NB4 (cell line): ENCODE results near the gene TLN1.

ENCODE experiments used
- POLR2A ChIP-seq: IDR thresholded peaks from 2 replicates; pipeline ENCODE4 v1.6.1; 2011; ENCODE audit warnings: mild to moderate bottlenecking; ENCODE audit not compliant: insufficient read length; ENCODE audit errors: extremely low read depth
- TF ChIP-seq, protein P1 (sequence below): IDR thresholded peaks from one replicate; pipeline ENCODE4 v1.5.1; 2012; ENCODE audit warnings: low read depth, low read length

DNA sequence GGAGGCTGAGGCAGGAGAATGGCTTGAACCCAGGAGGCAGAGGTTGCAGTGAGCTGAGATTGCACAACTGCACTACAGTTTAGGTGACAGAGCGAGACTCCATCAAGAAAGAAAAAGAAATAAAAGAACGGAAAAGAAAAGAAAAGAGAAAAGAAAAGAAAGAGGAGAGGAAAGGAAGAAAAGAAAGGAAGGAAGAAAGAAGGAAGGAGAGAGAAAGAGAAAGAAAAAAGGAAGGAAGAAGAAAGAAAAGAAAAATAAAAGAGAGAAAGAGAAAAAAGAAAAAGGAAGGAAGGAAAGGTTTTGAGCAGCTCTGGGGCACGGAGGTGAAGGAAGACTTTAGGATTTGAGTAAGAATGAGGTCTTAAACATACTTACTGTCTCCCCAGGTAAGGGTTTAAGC, 18.4 kb downstream of the TLN1 start:
- TF ChIP-seq, protein P1, sequence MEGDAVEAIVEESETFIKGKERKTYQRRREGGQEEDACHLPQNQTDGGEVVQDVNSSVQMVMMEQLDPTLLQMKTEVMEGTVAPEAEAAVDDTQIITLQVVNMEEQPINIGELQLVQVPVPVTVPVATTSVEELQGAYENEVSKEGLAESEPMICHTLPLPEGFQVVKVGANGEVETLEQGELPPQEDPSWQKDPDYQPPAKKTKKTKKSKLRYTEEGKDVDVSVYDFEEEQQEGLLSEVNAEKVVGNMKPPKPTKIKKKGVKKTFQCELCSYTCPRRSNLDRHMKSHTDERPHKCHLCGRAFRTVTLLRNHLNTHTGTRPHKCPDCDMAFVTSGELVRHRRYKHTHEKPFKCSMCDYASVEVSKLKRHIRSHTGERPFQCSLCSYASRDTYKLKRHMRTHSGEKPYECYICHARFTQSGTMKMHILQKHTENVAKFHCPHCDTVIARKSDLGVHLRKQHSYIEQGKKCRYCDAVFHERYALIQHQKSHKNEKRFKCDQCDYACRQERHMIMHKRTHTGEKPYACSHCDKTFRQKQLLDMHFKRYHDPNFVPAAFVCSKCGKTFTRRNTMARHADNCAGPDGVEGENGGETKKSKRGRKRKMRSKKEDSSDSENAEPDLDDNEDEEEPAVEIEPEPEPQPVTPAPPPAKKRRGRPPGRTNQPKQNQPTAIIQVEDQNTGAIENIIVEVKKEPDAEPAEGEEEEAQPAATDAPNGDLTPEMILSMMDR: no peak
- no peak for TF ChIP-seq POLR2A
